T-helper 1 cell treated with Interleukin-12 subunit alpha and Interleukin-12 subunit beta and Interleukin-4 antibody, amounts not matched to agents 30 μg/mL and 1 μg/mL, for 36 hours (primary cell): ENCODE results near the gene PROK1.
"Not testable (repeated sequence)": the region's sequence is repeated elsewhere in the genome, so short reads cannot be mapped to it uniquely, and the experiment has no call there.

Experiments
- H3K27ac Mint-ChIP-seq: one replicate; pipeline ENCODE4 v1.8.0; 2021; ENCODE audit warnings: mild to moderate bottlenecking, mixed read lengths
- H3K27me3 Mint-ChIP-seq: one replicate; pipeline ENCODE4 v1.8.0; 2021; ENCODE audit warnings: low read depth, mixed read lengths
- H3K36me3 Mint-ChIP-seq: one replicate; pipeline ENCODE4 v1.8.0; 2021; ENCODE audit warnings: low read depth, mixed read lengths
- H3K4me1 Mint-ChIP-seq: one replicate; pipeline ENCODE4 v1.8.0; 2021; ENCODE audit warnings: low read depth, mixed read lengths
- H3K4me3 Mint-ChIP-seq: one replicate; pipeline ENCODE4 v1.8.0; 2021; ENCODE audit warnings: mild to moderate bottlenecking, moderate library complexity, mixed read lengths
- H3K9me3 Mint-ChIP-seq: one replicate; pipeline ENCODE4 v1.8.0; 2021; ENCODE audit warnings: mixed read lengths

PROK1 gene

DNA sequence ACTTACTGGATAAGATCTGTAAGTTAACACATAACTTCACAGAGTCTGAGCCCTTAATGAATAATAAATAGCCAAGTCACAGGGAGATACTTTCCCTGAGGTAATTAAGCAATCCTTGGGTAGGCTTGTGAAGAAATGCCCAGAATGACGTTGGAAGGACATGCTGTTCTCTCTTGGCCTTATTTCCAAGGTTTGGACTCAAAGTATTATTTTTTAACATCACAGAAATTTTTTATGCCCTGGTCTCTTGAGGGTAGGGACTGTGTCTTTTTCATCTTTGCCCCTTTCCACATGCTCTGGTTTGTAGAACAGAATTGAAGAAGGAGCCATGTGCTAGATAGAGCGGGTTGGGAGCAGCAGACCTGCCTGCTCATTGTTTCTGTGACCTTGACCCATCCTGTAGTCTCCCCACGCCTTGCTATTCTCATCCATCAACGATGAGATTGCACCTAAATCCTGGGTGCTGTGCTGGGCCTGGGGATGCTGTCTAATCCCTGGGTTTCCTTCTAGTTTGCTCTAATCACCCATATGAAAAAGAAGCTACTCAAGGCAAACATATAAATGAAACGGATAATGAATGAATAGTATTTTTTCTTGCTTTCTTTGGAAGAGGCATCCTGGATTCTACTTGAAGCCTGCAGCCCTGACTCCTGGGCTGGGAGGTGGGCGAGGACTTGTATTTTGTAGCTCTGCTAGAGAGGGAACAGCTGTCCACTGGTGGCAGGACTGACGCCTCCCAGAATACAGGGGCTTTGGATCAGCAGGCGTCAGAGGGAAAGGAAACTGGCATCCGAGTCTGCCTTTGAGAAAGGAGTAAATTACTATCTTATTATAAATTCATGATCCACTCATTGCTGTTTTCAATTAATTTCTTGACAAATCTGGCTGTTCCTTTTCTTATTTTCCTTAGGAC is 26.0 kb upstream of the PROK1 start:
- no peak overlapping the region for H3K4me3 Mint-ChIP-seq
- H3K9me3 Mint-ChIP-seq = no peaks in the 10 kb centered on the region
- no peak overlapping the region for H3K27ac Mint-ChIP-seq
- H3K4me1 Mint-ChIP-seq = peaks cover 12% of the 10 kb centered on the region
- H3K27me3 Mint-ChIP-seq = peaks cover 19% of the 10 kb centered on the region
- H3K36me3 Mint-ChIP-seq = no peaks in the 10 kb centered on the region

DNA sequence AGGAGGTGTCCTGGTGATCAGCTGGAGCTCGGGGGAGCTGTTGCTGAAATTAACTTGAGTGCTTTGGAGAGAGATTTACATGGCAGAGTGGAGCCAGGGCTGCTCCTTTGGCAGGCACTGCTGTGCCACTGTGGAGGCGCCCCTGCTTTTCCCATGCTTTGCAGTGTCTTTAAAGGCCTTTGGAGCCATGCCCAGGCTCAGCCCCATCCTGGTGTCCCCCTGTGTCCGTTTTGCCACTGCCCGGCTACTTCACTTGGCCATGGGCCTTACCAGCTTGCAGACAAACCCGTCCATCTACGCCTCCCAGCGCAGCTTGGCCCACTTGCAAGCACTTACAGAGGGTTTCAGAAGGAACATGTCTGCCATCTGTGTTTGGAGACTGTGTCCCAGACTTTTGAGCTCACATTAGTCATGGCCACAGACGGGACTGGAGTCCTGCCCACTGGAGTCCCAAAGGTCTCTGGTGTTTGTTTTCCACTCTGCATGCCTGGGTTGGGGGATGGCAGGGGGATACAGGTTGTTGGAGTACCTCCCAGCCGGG is 25.3 kb upstream of the PROK1 start:
- Mint-ChIP-seq H3K4me1 (peaks cover 12% of the 10 kb centered on the region), H3K27me3 (peaks cover 25% of the 10 kb centered on the region), H3K27ac (no peak overlapping the region), H3K4me3 (no peak overlapping the region), H3K9me3 (no peaks in the 10 kb centered on the region), H3K36me3 (no peaks in the 10 kb centered on the region)

- no peaks in the 10 kb centered on the region for H3K9me3 Mint-ChIP-seq
- H3K4me3 Mint-ChIP-seq = no peak overlapping the region
- peaks cover 35% of the 10 kb centered on the region for H3K27me3 Mint-ChIP-seq
- H3K4me1 Mint-ChIP-seq = peaks cover 5% of the 10 kb centered on the region
- no peaks in the 10 kb centered on the region for H3K36me3 Mint-ChIP-seq
- H3K27ac Mint-ChIP-seq = no peak overlapping the region
Observed at GRCh38 chr1:110426854-110427253, 24.1 kb upstream of the PROK1 start.

DNA sequence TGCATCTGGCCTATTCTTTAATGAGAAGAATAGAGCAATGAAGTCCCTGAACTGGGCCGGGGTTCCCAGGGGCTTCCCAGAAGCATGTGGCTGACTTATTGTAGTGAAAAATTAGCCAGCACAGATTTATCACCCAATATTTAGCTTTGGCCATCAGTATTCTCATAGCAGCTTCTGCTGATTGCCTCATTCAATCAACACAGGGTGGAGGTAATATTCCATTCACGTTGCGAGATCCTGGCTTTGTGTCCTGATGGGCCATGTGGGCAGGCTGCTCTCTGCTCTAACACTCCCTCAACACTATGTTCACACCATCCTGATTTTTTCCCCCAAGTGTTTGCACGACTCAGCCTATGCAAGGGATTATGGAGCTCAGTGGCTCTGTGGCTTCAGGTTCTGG is 22.0 kb upstream of the PROK1 start:
- H3K4me3 Mint-ChIP-seq = no peak overlapping the region
- H3K36me3 Mint-ChIP-seq = no peaks in the 10 kb centered on the region
- H3K9me3 Mint-ChIP-seq = no peaks in the 10 kb centered on the region
- H3K27me3 Mint-ChIP-seq = peaks cover 31% of the 10 kb centered on the region
- no peaks in the 10 kb centered on the region for H3K4me1 Mint-ChIP-seq
- H3K27ac Mint-ChIP-seq = no peak overlapping the region

DNA sequence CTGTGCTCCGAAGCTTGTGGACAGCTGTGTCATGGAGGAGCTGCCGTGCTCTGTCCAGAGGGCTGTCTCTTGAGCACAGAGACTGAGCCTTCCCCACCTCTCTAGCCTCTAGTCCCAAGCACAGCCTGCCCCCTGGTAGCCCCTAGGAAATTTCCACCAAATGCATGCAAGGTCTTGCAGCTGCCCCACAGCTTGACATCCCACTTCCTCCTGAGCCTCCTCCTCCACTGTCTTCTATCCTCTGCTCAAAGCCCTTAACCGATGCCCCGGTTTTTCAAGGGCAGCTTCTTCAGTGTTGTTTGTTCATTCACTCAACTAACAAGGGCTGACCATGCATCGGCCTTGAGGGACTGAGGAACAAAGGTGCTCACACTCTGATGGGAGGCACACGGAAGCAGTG is 20.6 kb upstream of the PROK1 start:
- Mint-ChIP-seq H3K4me1 (no peaks in the 10 kb centered on the region), H3K36me3 (no peaks in the 10 kb centered on the region), H3K27ac (no peak overlapping the region), H3K4me3 (no peak overlapping the region), H3K27me3 (peaks cover 25% of the 10 kb centered on the region), H3K9me3 (no peaks in the 10 kb centered on the region)

DNA sequence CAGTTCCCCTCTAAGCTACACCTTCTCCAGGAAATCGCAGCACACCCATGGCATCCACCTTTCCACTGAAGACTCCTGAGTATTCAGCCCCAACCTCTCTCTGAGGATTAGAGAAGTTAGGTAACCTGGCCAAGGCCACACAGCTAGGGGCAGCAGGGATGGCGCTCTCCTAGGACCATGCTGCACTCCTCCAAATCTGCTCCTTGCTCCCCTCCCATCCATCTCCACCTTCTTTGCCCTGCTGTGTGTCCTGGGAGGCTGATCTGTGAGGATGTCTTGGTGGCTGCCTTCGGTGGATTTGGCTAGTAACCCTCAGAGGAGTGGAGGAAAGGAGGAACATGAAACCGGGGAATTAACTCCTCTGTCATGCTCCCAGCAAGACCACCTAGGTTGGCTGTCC is 20.0 kb upstream of the PROK1 start:
- Mint-ChIP-seq H3K4me3 (no peak overlapping the region), H3K36me3 (no peaks in the 10 kb centered on the region), H3K4me1 (no peaks in the 10 kb centered on the region), H3K9me3 (no peaks in the 10 kb centered on the region), H3K27ac (no peak overlapping the region), H3K27me3 (peaks cover 25% of the 10 kb centered on the region)

- no peak overlapping the region for H3K4me3 Mint-ChIP-seq
- no peak overlapping the region for H3K27ac Mint-ChIP-seq
- H3K4me1 Mint-ChIP-seq = no peaks in the 10 kb centered on the region
- no peaks in the 10 kb centered on the region for H3K9me3 Mint-ChIP-seq
- H3K27me3 Mint-ChIP-seq = peaks cover 22% of the 10 kb centered on the region
- H3K36me3 Mint-ChIP-seq = no peaks in the 10 kb centered on the region
Observed at GRCh38 chr1:110433213-110433612, 17.7 kb upstream of the PROK1 start.

DNA sequence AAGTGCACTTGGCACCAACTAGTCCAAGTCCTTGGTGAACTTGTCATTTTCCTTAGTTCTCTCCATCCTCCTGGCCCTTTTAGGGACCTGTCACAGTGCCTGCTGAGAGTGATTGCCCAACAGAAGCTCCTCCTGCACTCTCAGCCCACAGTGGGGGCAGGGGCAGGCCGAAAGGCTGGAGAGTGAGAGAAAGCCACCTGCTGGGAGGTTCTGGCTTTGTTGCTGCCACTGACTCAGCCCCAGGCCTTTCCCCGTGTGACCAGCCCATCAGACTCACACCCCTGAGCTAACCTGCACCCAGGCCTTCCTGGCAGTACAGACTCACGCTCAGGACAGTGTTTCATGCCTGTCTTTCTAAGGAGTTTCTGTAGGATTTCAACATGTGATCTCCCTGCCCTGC is 17.1 kb upstream of the PROK1 start:
- no peaks in the 10 kb centered on the region for H3K36me3 Mint-ChIP-seq
- no peaks in the 10 kb centered on the region for H3K4me1 Mint-ChIP-seq
- H3K9me3 Mint-ChIP-seq = no peaks in the 10 kb centered on the region
- no peak overlapping the region for H3K27ac Mint-ChIP-seq
- peaks cover 22% of the 10 kb centered on the region for H3K27me3 Mint-ChIP-seq
- no peak overlapping the region for H3K4me3 Mint-ChIP-seq

DNA sequence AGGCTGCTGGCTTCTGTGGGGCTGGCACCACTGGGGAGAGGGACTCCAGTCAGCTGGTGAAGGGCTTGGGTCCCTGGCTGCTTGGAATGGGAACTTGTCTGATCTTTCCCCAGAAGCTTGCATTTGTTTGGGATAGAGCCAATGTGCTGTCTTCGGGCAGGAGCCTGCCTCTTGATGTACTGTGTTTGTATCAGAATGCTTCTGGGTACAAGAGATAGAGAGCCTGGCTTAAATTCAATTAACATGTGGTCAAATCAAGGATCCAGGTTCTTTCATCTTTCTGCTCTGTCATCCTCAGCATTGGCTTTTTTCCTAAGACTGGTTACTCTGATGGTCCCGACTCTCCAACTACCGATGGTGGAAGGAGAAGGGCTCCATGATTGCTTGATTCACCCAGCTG is 16.0 kb upstream of the PROK1 start:
- H3K27me3 Mint-ChIP-seq = peaks cover 21% of the 10 kb centered on the region
- no peak overlapping the region for H3K4me3 Mint-ChIP-seq
- no peak overlapping the region for H3K27ac Mint-ChIP-seq
- no peaks in the 10 kb centered on the region for H3K9me3 Mint-ChIP-seq
- H3K4me1 Mint-ChIP-seq = no peaks in the 10 kb centered on the region
- H3K36me3 Mint-ChIP-seq = no peaks in the 10 kb centered on the region

GRCh38 chr1:110436635-110437034 is 14.3 kb upstream of the PROK1 start:
- Mint-ChIP-seq H3K27me3 (peaks cover 12% of the 10 kb centered on the region), H3K27ac (no peak overlapping the region), H3K4me3 (no peak overlapping the region), H3K4me1 (no peaks in the 10 kb centered on the region), H3K36me3 (no peaks in the 10 kb centered on the region), H3K9me3 (no peaks in the 10 kb centered on the region)

DNA sequence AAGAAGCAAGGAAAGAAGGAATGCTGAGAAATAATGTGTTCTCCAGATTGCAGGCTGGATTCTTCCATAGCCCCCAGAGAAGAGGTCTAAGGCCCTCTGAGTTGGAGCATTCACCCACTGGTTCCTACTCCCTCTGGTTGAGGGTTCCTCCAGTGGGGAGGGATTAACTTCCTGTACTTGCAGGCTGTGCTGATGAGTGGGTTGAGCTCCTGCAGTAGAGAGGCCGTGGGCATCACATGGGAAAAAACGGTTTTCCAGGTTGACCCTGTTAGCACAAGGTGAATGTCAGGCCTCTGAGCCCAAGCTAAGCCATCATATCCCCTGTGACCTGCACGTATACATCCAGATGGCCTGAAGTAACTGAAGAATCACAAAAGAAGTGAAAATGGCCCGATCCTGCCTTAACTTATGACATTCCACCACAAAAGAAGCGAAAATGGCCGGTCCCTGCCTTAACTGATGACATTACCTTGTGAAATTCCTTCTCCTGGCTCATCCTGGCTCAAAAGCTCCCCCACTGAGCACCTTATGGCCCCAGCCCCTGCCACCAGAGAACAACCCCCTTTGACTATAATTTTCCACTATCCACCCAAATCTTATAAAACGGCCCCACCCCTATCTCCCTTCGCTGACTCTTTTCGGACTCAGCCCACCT is 13.2 kb upstream of the PROK1 start:
- not testable (repeated sequence) for H3K27me3 Mint-ChIP-seq, H3K9me3 Mint-ChIP-seq, H3K27ac Mint-ChIP-seq, H3K4me1 Mint-ChIP-seq, H3K36me3 Mint-ChIP-seq, H3K4me3 Mint-ChIP-seq

DNA sequence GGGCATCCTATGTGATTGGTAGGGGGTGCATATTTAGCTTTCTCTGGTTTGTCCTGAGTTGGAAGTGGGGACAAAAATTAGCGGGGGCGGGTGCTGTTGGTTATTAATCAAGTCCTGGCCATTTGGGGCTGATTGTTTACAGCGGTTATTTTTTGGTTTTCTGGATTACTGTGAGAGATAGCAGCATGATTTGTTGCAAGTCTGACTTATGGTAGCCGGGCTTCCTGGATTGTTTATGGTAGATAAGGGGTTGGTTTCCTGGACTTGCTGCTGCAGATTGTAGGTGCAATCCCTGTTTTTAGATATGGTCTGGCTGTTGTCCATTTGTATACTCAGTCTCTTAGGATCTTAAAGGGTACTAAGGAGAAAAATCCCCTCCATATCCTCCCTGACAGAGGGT is 12.1 kb upstream of the PROK1 start:
- Mint-ChIP-seq H3K4me1 (no peaks in the 10 kb centered on the region), H3K4me3 (no peak overlapping the region), H3K9me3 (no peaks in the 10 kb centered on the region), H3K27ac (no peak overlapping the region), H3K27me3 (peaks cover 7% of the 10 kb centered on the region), H3K36me3 (no peaks in the 10 kb centered on the region)

DNA sequence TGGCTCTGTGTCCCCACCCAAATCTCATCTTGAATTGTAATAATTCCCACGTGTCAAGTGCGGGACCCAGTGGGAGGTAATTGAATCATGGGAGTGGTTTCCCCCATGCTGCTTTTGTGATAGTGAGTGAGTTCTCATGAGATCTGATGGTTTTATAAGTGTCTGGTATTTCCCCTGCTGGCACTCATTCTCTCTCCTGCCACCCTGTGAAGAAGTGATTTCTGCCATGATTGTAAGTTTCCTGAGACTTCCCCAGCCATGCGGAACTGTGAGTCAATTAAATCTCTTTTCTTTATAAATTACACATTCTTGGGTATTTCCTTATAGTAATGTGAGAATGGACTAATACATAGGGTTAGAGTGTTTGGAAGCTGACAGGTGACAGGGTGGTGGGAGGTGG is 11.1 kb upstream of the PROK1 start:
- not testable (repeated sequence) for H3K4me3 Mint-ChIP-seq, H3K27ac Mint-ChIP-seq, H3K4me1 Mint-ChIP-seq, H3K36me3 Mint-ChIP-seq, H3K9me3 Mint-ChIP-seq
- H3K27me3 Mint-ChIP-seq = peaks cover 14% of the 10 kb centered on the region

- no peaks in the 10 kb centered on the region for H3K36me3 Mint-ChIP-seq
- H3K27ac Mint-ChIP-seq = no peak overlapping the region
- H3K27me3 Mint-ChIP-seq = peaks cover 14% of the 10 kb centered on the region
- no peak overlapping the region for H3K4me3 Mint-ChIP-seq
- H3K4me1 Mint-ChIP-seq = no peaks in the 10 kb centered on the region
- no peaks in the 10 kb centered on the region for H3K9me3 Mint-ChIP-seq
Observed at GRCh38 chr1:110440877-110441276, 10.1 kb upstream of the PROK1 start.

DNA sequence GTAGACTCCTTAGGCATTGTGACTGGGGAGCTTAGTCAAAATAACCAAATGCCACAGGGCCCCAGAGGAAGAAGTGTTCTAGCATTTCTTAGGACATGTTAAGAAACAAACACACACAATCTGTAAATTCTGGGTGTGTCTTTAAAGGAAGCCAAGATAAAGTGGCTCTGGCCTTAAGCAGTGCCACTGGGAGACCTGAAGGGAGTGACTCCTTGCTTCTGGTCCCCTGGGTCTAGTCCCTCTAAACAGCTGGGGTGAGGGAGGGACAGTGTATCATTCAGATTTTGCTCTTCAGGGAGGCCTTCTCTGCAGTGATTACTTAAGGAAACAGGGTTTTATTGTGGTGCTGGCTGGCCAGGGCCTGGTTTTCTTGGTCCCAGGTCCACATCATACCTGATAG is 9.1 kb upstream of the PROK1 start:
- Mint-ChIP-seq H3K9me3 (no peaks in the 10 kb centered on the region), H3K4me1 (no peaks in the 10 kb centered on the region), H3K27ac (no peak overlapping the region), H3K4me3 (no peak overlapping the region), H3K27me3 (peaks cover 14% of the 10 kb centered on the region), H3K36me3 (no peaks in the 10 kb centered on the region)
